Endothelial cell of umbilical vein (primary cell): ENCODE results near the gene CFAP46. TPM values are rescaled to one million over a fixed set of nuclear protein-coding genes. Genes with fewer than 3 reads are reported as not detected.

Experiments used
- BruUV-seq: library from RNA; stranded (reverse); fragments of 400-500 nt; replicated peaks from 2 replicates; lab custom pipeline; 2021; lab: Mats Ljungman, UMichigan
- CTCF ChIA-PET: fragments of 300-600, 350-600 bp; sonication (Branson Sonifier 250); formaldehyde crosslinking; loops from one replicate; lab custom pipeline; 2021; ENCODE audit warnings: antibody characterized with exemption, inconsistent platforms; lab: Charles Lee
- POLR2A ChIA-PET: fragments of 300-600, 350-600 bp; sonication (Branson Sonifier 250); formaldehyde crosslinking; loops from one replicate; lab custom pipeline; 2021; ENCODE audit warnings: antibody characterized with exemption, inconsistent platforms; lab: Charles Lee
- DNase-seq: peaks from one replicate; pipeline ENCODE4 v3.0.0-alpha.2; 2011; ENCODE audit warnings: low read depth, low spot score
- FAIRE-seq: peaks from 2 replicates; lab custom pipeline; 2011; peaks lifted over from hg19 to GRCh38; lab: Jason Lieb, UNC
- H2AFZ ChIP-seq: 2 replicates; pipeline ENCODE4 v1.6.0; 2012; ENCODE audit warnings: low read depth, low read length, control low read depth, inconsistent platforms
- H3K27ac ChIP-seq: 2 replicates; pipeline ENCODE4 v1.5.1; 2011; ENCODE audit warnings: low read depth, mild to moderate bottlenecking, control low read depth, low read length, moderate library complexity; ENCODE audit not compliant: insufficient read depth
- H3K27me3 ChIP-seq, 2 experiments: 2 replicates each; pipeline versions ENCODE4 v1.6.0 to v1.6.1; 2011; ENCODE audit warnings: low read length in 2 of 2, mixed read lengths in 1 of 2; ENCODE audit not compliant: control insufficient read depth in 2 of 2, insufficient read depth in 2 of 2
- H3K36me3 ChIP-seq, 2 experiments: 2 replicates in 1 of 2; 3 replicates in 1 of 2; pipeline ENCODE4 v1.5.1; 2011; ENCODE audit warnings: low read length in 2 of 2, mild to moderate bottlenecking in 1 of 2, moderate library complexity in 1 of 2; ENCODE audit not compliant: control insufficient read depth in 2 of 2, insufficient read depth in 2 of 2; ENCODE audit errors: extremely low read depth in 1 of 2
- H3K4me1 ChIP-seq: 3 replicates; pipeline ENCODE4 v1.5.1; 2011; ENCODE audit warnings: mild to moderate bottlenecking, low read length; ENCODE audit not compliant: control insufficient read depth, insufficient read depth; ENCODE audit errors: extremely low read depth
- H3K4me2 ChIP-seq: 2 replicates; pipeline ENCODE4 v1.6.1; 2011; ENCODE audit warnings: low read length, control low read depth, mixed read lengths; ENCODE audit not compliant: insufficient read depth
- H3K4me3 ChIP-seq, 3 experiments: fragments of 200-600 bp in 1 of 3; sonication (generic), shearing (Covaris generic) in 1 of 3; replicated peaks in 1 of 3; 2 replicates each; pipeline ENCODE4 v1.5.1; 2011 to 2016; ENCODE audit warnings: control low read depth in 3 of 3, low read length in 3 of 3, mild to moderate bottlenecking in 2 of 3, inconsistent platforms in 1 of 3, low read depth in 1 of 3, moderate library complexity in 1 of 3; ENCODE audit not compliant: insufficient read depth in 1 of 3
- H3K79me2 ChIP-seq: 2 replicates; pipeline ENCODE4 v1.6.0; 2012; ENCODE audit warnings: low read length, inconsistent platforms; ENCODE audit not compliant: control insufficient read depth, insufficient read depth
- H3K9ac ChIP-seq: replicated peaks from 2 replicates; pipeline ENCODE3; 2011; ENCODE audit warnings: low read length, control low read depth; ENCODE audit not compliant: insufficient read depth; ENCODE audit errors: extremely low read depth
- H3K9me1 ChIP-seq: replicated peaks from 3 replicates; pipeline ENCODE4 v1.6.0; 2011; ENCODE audit warnings: mild to moderate bottlenecking, low read length; ENCODE audit not compliant: control insufficient read depth, insufficient read depth; ENCODE audit errors: extremely low read depth
- H3K9me3 ChIP-seq: replicated peaks from 2 replicates; pipeline ENCODE4 v1.5.1; 2012; ENCODE audit warnings: low read length, inconsistent platforms; ENCODE audit not compliant: control insufficient read depth, insufficient read depth
- H4K20me1 ChIP-seq: replicated peaks from 2 replicates; pipeline ENCODE3; 2011; ENCODE audit warnings: mild to moderate bottlenecking, low read length; ENCODE audit not compliant: control insufficient read depth, insufficient read depth; ENCODE audit errors: extremely low read depth
- EZH2 ChIP-seq: IDR thresholded peaks from 2 replicates; pipeline ENCODE4 v1.6.1; 2012; ENCODE audit warnings: borderline replicate concordance, low read depth, mild to moderate bottlenecking, moderate library complexity, low read length, inconsistent platforms; ENCODE audit not compliant: severe bottlenecking
- FOS ChIP-seq: IDR thresholded peaks from 2 replicates; pipeline ENCODE4 v1.6.1; 2011; ENCODE audit warnings: mild to moderate bottlenecking, low read length, moderate library complexity, borderline replicate concordance; ENCODE audit not compliant: insufficient read depth
- GATA2 ChIP-seq: IDR thresholded peaks from 2 replicates; pipeline ENCODE4 v1.7.0; 2011; ENCODE audit warnings: low read depth, mild to moderate bottlenecking, moderate library complexity, mixed read lengths, low read length; ENCODE audit not compliant: insufficient read length, insufficient read depth
- JUN ChIP-seq: IDR thresholded peaks from 2 replicates; pipeline ENCODE4 v1.6.1; 2011; ENCODE audit warnings: borderline replicate concordance, low read depth; ENCODE audit not compliant: insufficient read length, insufficient read depth
- MYC ChIP-seq: IDR thresholded peaks from one replicate; pipeline ENCODE4 v1.6.1; 2011; ENCODE audit warnings: mild to moderate bottlenecking, low read depth, low read length
- POLR2A ChIP-seq: IDR thresholded peaks from 2 replicates; pipeline ENCODE4 v1.6.1; 2012; ENCODE audit warnings: low read depth, mild to moderate bottlenecking, control low read depth, low read length
- POLR2AphosphoS5 ChIP-seq: IDR thresholded peaks from 2 replicates; pipeline ENCODE4 v1.6.1; 2012; ENCODE audit warnings: low read depth, mild to moderate bottlenecking, control low read depth, low read length, moderate library complexity; ENCODE audit not compliant: insufficient read depth
- dilution Hi-C: fragments of 300-500 bp; cut with MboI; formaldehyde crosslinking; loops from one replicate; pipeline ENCODE4 v1.15.0; 2019; ENCODE audit warnings: low sequenced_read_pairs; ENCODE audit not compliant: extremely low pct_ligation_motif_present
- intact Hi-C: fragments of 100-400 bp; cut with micrococcal nuclease; formaldehyde crosslinking; loops from one replicate; pipeline ENCODE4 v1.10.0; 2022
- polyA plus RNA-seq, 4 experiments: library from polyadenylated mRNA; depleted of rRNA in 3 of 4; stranded (reverse) in 3 of 4; unstranded in 1 of 4; fragments of >200 nt; gene quantifications; 2 replicates each; pipeline versions ENCODE4 v1.2.1 to v1.2.3, GENCODE V29; 2011 to 2012; ENCODE audit warnings: missing spikeins in 1 of 4
- total RNA-seq: library from RNA; stranded (reverse); gene quantifications from 2 replicates; pipeline ENCODE4 v1.2.3, GENCODE V29; 2021
- TF ChIP-seq, protein P1 (sequence below), 2 donors: IDR thresholded peaks; 1 replicate in 1 of 2; 2 replicates in 1 of 2; pipeline ENCODE4 v1.5.1; 2011; ENCODE audit warnings: low read length in 2 of 2, mild to moderate bottlenecking in 2 of 2, moderate library complexity in 2 of 2, control low read depth in 1 of 2, inconsistent platforms in 1 of 2, low read depth in 1 of 2; ENCODE audit not compliant: insufficient read depth in 1 of 2; ENCODE audit errors: extremely low read depth in 1 of 2
- TF ChIP-seq, protein P2 (sequence below): IDR thresholded peaks from 2 replicates; pipeline ENCODE4 v1.6.1; 2011; ENCODE audit not compliant: insufficient read depth, insufficient read length

CFAP46 gene
- total and polyA plus RNA-seq, 2 donors (not counting 3 experiments of a cell fraction or from before 2014, with no cell fraction given), result 0.75 to 0.98 TPM

DNA sequence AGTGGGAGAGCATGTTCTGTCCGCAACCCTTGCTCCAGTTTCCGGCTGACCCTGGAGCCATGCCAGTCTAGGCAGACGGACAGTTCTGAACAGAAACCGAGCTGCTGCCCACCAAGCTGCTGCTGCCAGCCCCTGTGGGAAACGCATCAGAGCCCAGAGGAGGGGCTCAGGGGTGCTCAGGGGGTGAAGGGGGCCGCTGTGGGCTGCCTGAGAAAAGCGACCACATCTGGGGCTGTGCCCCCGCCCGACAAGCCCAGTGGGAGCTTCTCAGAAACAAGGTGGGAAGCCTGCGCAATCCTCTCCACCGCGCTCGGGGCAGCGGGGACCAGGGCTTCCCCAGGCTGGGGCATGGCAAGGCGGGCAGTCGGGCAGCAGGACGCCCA, 38.8 kb upstream of the CFAP46 start:
- H3K36me3 ChIP-seq, result no peaks in the 10 kb centered on the region
- no TSS peak for BruUV-seq
- no peak for DNase-seq
- H3K79me2 ChIP-seq, result no peaks in the 10 kb centered on the region
- dilution Hi-C loops (no loop called here), intact Hi-C loops (no loop called here)
- ChIA-PET CTCF (no interaction called here), POLR2A (no interaction called here)
- FAIRE-seq, result no peak
- H3K9me1 ChIP-seq, result no peaks in the 10 kb centered on the region
- H2AFZ ChIP-seq, result no peak overlapping the region
- no peak overlapping the region for H3K27ac ChIP-seq
- no peaks in the 10 kb centered on the region for H4K20me1 ChIP-seq
- no peak overlapping the region for H3K4me3 ChIP-seq
- no peak overlapping the region for H3K9ac ChIP-seq
- no peak overlapping the region for H3K4me2 ChIP-seq
- no peaks in the 10 kb centered on the region for H3K4me1 ChIP-seq
- TF ChIP-seq, protein P1, sequence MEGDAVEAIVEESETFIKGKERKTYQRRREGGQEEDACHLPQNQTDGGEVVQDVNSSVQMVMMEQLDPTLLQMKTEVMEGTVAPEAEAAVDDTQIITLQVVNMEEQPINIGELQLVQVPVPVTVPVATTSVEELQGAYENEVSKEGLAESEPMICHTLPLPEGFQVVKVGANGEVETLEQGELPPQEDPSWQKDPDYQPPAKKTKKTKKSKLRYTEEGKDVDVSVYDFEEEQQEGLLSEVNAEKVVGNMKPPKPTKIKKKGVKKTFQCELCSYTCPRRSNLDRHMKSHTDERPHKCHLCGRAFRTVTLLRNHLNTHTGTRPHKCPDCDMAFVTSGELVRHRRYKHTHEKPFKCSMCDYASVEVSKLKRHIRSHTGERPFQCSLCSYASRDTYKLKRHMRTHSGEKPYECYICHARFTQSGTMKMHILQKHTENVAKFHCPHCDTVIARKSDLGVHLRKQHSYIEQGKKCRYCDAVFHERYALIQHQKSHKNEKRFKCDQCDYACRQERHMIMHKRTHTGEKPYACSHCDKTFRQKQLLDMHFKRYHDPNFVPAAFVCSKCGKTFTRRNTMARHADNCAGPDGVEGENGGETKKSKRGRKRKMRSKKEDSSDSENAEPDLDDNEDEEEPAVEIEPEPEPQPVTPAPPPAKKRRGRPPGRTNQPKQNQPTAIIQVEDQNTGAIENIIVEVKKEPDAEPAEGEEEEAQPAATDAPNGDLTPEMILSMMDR (IDR thresholded peaks at IDR 0.05; ENCODE audit: extremely low read depth in 1 of 2, insufficient read depth in 1 of 2, low read depth in 1 of 2, low read length in 2 of 2), result no peak
- TF ChIP-seq FOS (no peak), GATA2 (no peak), MYC (no peak), JUN (no peak), EZH2 (no peak), POLR2AphosphoS5 (no peak), POLR2A (no peak)
- TF ChIP-seq, protein P2, sequence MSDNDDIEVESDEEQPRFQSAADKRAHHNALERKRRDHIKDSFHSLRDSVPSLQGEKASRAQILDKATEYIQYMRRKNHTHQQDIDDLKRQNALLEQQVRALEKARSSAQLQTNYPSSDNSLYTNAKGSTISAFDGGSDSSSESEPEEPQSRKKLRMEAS, result no peak
- no peaks in the 10 kb centered on the region for H3K27me3 ChIP-seq
- H3K9me3 ChIP-seq, result no peaks in the 10 kb centered on the region
